ENCODE results near the gene ADCK2. TPM values are rescaled to one million over a fixed set of nuclear protein-coding genes. Genes with fewer than 3 reads are reported as not detected.

ADCK2 gene
- total and polyA plus RNA-seq, 9 of the 15 experiments (the other 6 are each of a cell fraction or from before 2014, with no cell fraction given): 0.08 to 14.3 (median 9.7) TPM

DNA sequence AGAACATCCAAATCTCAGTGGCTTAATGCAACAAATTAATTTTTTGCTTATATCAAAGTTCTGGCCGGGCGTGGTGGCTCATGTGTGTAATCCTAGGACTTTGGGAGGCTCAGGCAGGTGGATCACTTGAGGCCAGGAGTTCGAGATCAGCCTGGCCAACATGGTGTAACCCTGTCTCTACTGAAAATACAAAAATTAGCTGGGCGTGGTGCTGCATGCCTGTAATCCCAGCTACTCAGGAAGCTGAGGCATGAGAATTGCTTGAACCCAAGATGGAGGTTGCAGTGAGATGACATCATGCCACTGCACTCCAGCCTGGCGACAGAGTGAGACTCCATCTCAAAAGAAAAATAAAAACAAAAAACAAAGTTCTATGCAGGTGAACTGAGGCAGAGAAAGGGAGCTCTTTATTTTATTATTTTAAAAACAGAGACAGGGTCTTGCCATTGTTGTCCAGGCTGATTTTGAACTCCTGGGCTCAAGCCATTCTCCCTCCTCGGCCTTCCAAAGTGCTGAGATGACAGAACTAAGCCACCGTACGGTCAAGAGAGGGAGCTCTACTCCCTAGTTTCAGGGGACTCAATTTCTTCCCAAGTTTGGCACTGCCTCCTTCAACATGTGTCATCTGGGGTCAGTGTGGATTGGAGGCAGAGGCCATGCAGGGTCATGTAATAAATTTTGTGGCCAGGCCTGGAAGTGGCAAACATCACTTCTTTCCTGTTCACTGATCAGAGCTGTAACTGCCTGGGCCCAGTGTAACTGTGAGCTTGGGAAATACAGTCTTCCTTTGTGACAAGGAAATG lies 2.4 kb downstream of the ADCK2 start (continued):
- TF ChIP-seq, protein P1, sequence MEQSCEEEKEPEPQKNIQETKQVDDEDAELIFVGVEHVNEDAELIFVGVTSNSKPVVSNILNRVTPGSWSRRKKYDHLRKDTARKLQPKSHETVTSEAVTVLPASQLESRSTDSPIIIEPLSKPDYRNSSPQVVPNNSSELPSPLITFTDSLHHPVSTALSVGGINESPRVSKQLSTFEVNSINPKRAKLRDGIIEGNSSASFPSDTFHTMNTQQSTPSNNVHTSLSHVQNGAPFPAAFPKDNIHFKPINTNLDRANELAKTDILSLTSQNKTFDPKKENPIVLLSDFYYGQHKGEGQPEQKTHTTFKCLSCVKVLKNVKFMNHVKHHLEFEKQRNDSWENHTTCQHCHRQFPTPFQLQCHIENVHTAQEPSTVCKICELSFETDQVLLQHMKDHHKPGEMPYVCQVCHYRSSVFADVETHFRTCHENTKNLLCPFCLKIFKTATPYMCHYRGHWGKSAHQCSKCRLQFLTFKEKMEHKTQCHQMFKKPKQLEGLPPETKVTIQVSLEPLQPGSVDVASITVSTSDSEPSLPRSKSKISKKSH (CRISPR knock-in tag; IDR thresholded peaks at IDR 0.05): no peak
- peak in 1 of 2 experiments; percentile 32; a peak in 1 of 4 replicates for TF ChIP-seq RCOR1 (IDR thresholded peaks at IDR 0.05; ENCODE audit: borderline replicate concordance in 1 of 2, low read depth in 2 of 2, low read length in 2 of 2)
- TF ChIP-seq ZNF589 (CRISPR knock-in tag; IDR thresholded peaks at IDR 0.05; ENCODE audit: low read depth): peak; percentile 69; the same call in 1 of the 2 replicates
- 0 out of 2 replicates have a peak, but pooled peaks have one; percentile 58 for TF ChIP-seq SMAD3 (CRISPR knock-in tag; conservative IDR thresholded peaks at IDR 0.05)
- peak in 1 of 2 experiments; percentile 86; a peak in 2 of 4 replicates for TF ChIP-seq SRF (CRISPR knock-in tag; IDR thresholded peaks at IDR 0.05)
- no peak for TF ChIP-seq GABPB1 (CRISPR knock-in tag; IDR thresholded peaks at IDR 0.05)
- TF ChIP-seq NEUROD1 (IDR thresholded peaks at IDR 0.05; ENCODE audit: borderline replicate concordance, low read depth, low read length, partially characterized antibody): no peak
- no peak for TF ChIP-seq MCM7 (IDR thresholded peaks at IDR 0.05)
- TF ChIP-seq NCOR1 (IDR thresholded peaks at IDR 0.05): peak; percentile 21; the same call in 1 of the 2 replicates
- TF ChIP-seq, protein P2, sequence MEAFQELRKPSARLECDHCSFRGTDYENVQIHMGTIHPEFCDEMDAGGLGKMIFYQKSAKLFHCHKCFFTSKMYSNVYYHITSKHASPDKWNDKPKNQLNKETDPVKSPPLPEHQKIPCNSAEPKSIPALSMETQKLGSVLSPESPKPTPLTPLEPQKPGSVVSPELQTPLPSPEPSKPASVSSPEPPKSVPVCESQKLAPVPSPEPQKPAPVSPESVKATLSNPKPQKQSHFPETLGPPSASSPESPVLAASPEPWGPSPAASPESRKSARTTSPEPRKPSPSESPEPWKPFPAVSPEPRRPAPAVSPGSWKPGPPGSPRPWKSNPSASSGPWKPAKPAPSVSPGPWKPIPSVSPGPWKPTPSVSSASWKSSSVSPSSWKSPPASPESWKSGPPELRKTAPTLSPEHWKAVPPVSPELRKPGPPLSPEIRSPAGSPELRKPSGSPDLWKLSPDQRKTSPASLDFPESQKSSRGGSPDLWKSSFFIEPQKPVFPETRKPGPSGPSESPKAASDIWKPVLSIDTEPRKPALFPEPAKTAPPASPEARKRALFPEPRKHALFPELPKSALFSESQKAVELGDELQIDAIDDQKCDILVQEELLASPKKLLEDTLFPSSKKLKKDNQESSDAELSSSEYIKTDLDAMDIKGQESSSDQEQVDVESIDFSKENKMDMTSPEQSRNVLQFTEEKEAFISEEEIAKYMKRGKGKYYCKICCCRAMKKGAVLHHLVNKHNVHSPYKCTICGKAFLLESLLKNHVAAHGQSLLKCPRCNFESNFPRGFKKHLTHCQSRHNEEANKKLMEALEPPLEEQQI (IDR thresholded peaks at IDR 0.05): no peak
- TF ChIP-seq, protein P3, sequence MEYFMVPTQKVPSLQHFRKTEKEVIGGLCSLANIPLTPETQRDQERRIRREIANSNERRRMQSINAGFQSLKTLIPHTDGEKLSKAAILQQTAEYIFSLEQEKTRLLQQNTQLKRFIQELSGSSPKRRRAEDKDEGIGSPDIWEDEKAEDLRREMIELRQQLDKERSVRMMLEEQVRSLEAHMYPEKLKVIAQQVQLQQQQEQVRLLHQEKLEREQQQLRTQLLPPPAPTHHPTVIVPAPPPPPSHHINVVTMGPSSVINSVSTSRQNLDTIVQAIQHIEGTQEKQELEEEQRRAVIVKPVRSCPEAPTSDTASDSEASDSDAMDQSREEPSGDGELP (CRISPR knock-in tag; IDR thresholded peaks at IDR 0.05; ENCODE audit: borderline replicate concordance): no peak
- TF ChIP-seq EWSR1 (IDR thresholded peaks at IDR 0.05; ENCODE audit: borderline replicate concordance, low read depth, partially characterized antibody): no peak
- TF ChIP-seq, protein P4, sequence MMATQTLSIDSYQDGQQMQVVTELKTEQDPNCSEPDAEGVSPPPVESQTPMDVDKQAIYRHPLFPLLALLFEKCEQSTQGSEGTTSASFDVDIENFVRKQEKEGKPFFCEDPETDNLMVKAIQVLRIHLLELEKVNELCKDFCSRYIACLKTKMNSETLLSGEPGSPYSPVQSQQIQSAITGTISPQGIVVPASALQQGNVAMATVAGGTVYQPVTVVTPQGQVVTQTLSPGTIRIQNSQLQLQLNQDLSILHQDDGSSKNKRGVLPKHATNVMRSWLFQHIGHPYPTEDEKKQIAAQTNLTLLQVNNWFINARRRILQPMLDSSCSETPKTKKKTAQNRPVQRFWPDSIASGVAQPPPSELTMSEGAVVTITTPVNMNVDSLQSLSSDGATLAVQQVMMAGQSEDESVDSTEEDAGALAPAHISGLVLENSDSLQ (IDR thresholded peaks at IDR 0.05): peak; percentile 55; the same call in 1 of the 2 replicates
- 0 out of 2 replicates have a peak, but pooled peaks have one; percentile 23 for TF ChIP-seq DMBX1 (CRISPR knock-in tag; IDR thresholded peaks at IDR 0.05; ENCODE audit: borderline replicate concordance)
- TF ChIP-seq, protein P5, sequence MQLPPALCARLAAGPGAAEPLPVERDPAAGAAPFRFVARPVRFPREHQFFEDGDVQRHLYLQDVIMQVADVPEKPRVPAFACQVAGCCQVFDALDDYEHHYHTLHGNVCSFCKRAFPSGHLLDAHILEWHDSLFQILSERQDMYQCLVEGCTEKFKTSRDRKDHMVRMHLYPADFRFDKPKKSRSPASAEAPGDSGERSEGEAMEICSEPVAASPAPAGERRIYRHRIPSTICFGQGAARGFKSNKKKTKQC (CRISPR knock-in tag; IDR thresholded peaks at IDR 0.05): 0 out of 2 replicates have a peak, but pooled peaks have one; percentile 13
- peak; percentile 23; the same call in 1 of the 2 replicates for TF ChIP-seq DPF2 (IDR thresholded peaks at IDR 0.05)
- TF ChIP-seq GABPA (tag; conservative IDR thresholded peaks at IDR 0.05; ENCODE audit: low read depth): no peak
- peak; percentile 99 for TF ChIP-seq ZNF316 (IDR thresholded peaks at IDR 0.05)
- TF ChIP-seq TEAD4 (IDR thresholded peaks at IDR 0.05; ENCODE audit: low read length): no peak
- no peak for TF ChIP-seq TEAD4 (CRISPR knock-in tag; IDR thresholded peaks at IDR 0.05; ENCODE audit: borderline replicate concordance)
- peak; percentile 24; the same call in 1 of the 2 replicates for TF ChIP-seq L3MBTL2 (IDR thresholded peaks at IDR 0.05)
- TF ChIP-seq PRMT5 (CRISPR knock-in tag; IDR thresholded peaks at IDR 0.05): no peak
